ENCODE measurements around the gene CDHR1.
"Not testable (repeated sequence)": the region's sequence is repeated elsewhere in the genome, so short reads cannot be mapped to it uniquely, and the experiment has no call there.

Gene CDHR1

GRCh38 chr10:84175436-84175835 is 18.9 kb upstream of the CDHR1 start:
- DNase-seq, result no peak

DNA sequence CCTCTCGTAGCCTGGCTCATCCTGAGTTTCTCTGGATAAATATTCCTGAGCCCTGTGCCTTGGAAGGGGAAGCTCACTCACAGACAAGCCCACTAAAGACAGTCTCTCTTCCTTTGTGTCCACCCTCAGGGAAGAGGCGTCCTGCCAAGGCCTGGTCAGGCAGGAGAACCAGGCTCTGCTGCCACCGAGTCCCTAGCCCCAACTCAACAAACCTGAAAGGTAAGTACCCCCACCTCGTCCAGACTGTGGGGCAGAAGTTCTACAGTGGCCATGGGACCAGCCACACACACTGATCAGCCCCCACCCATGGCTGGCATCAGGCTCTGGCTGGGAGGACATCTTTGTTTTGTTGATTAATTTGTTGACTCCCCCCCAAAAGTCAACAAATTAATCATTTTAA is 18.0 kb upstream of the CDHR1 start:
- DNase-seq, result no peak

GRCh38 chr10:84176836-84177474 is 17.4 kb upstream of the CDHR1 start:
- no peak for DNase-seq

GRCh38 chr10:84177541-84178141 is 16.7 kb upstream of the CDHR1 start:
- no peak for DNase-seq

DNA sequence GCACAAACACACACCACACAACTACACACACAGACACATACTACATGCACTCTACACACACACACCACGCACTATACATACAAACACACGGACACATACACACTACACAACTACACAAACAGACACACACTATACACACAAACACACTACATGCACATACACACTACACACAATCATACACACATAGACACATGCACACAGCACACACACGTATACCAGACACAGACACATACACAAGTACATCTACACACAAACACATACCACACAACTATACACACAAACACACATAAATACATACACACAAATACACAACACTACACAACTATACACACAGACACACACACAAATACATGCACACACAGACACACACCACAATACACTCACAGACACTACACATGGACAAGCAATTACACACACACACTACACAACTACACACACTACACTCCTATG is 16.2 kb upstream of the CDHR1 start:
- no peak for DNase-seq

DNA sequence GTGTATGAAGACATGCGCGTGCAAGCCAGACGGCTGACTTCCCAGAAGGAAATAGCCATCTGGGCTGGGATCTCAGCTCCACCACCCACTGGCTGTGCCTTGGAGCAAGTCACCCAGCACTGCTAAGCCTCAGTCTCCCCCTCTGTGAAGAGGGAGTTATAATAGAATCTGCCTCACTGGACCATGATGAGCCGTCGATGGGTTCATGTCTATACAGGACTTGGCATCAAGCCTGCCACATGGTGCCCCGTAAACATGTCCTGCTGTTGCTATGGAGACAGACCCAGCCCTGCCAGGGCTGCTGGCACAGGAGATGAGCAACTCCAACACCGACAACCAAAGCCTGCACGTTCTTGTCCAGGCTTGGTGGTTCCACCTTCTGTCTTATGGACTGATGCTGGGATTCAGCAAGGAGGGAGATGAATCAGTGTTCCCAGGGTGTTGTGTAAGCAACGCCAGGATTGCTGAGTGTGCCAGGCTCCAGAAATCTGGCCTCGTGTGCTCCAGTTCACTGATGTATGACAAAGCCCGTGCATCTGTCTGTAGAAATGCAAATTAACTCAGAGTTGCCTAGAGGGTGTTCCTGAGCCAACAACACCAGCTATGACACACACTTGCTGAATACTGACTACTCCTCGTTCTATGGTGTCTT is 15.2 kb upstream of the CDHR1 start:
- no peak for DNase-seq

GRCh38 chr10:84180386-84180785 is 14.0 kb upstream of the CDHR1 start:
- DNase-seq, result not testable (repeated sequence)

- no peak for DNase-seq
Measured at GRCh38 chr10:84181631-84182030, 12.7 kb upstream of the CDHR1 start.

GRCh38 chr10:84184517-84184916 is 9.8 kb upstream of the CDHR1 start:
- DNase-seq, result no peak

GRCh38 chr10:84185526-84186175 is 8.7 kb upstream of the CDHR1 start:
- DNase-seq, result no peak

GRCh38 chr10:84188815-84189214 is 5.5 kb upstream of the CDHR1 start:
- DNase-seq, result no peak

- no peak for DNase-seq
Measured at GRCh38 chr10:84190621-84191020, 3.7 kb upstream of the CDHR1 start.

DNA sequence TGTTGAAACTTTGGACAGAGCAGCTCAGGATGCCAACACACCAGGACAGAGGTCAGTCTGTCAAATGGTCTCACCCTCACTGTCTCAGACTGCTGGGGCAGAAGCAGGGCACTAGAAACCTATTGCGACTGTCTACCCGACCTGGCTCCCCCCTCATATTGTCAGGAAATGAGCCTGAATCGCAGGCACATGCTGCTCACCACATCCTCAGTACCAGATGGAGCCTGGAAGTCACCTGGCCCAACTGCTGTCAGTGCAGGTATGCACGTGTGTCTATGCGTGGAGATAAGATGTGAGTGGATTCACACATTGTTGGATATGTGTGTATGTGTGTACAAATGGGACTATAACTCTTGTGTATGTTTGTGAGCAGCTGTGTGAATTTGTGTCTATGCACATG is 3.2 kb upstream of the CDHR1 start:
- no peak for DNase-seq

- no peak for DNase-seq
Measured at GRCh38 chr10:84193327-84193726, 1.0 kb upstream of the CDHR1 start.

DNA sequence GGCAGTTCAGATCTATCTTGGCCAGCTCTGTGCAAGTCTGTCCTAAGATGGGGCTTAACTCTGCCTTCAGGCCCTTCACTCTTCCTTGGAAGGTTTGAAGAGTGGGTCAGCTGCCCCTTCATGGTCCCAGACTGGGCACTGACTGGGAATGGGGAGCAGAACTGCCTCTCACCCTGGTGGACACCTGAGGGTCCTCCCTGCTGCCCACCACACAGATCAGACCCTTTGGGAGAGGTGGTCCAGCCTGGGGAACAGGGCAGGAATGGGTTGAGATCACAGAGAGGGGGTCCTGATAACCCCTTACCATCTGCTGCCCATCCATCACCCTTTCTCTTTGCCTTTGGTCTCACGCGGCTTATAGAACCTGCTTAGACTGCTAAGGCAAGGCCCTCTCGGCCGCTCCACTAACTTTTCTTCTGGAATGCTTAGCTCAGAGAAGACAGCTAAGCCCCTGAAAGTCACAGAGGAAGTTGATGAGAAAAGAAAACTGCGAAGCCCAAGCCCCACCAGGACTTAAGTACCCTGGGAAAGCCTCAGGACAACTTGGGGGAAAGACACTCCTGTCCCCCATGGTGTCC is 402 bp upstream of the CDHR1 start:
- DNase-seq, result no peak

GRCh38 chr10:84195044-84195830 is 900 bp downstream of the CDHR1 start:
- no peak for DNase-seq

GRCh38 chr10:84196083-84196482 is 1.7 kb downstream of the CDHR1 start:
- DNase-seq, result no peak

DNA sequence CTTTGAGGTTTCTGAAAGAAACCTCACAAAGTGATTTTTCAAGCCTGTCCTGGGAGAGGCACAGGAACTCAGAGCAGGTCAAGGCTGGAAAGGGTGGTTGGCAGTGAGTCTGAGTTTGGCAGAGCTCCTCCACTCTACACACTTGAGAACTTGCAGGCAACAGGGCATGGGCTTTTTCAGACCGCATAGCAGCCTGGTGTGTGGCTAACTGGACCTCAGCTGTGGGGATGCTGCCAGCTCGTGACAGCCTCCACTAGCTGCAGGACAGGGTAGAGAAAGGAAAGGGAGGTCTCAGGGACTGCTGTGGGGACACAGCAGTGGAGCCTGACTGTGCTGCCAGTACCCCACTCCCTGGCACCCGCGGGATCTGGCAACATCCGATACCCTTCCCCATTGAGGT is 2.6 kb downstream of the CDHR1 start:
- no peak for DNase-seq

GRCh38 chr10:84197643-84198042 is 3.3 kb downstream of the CDHR1 start:
- DNase-seq, result no peak

DNA sequence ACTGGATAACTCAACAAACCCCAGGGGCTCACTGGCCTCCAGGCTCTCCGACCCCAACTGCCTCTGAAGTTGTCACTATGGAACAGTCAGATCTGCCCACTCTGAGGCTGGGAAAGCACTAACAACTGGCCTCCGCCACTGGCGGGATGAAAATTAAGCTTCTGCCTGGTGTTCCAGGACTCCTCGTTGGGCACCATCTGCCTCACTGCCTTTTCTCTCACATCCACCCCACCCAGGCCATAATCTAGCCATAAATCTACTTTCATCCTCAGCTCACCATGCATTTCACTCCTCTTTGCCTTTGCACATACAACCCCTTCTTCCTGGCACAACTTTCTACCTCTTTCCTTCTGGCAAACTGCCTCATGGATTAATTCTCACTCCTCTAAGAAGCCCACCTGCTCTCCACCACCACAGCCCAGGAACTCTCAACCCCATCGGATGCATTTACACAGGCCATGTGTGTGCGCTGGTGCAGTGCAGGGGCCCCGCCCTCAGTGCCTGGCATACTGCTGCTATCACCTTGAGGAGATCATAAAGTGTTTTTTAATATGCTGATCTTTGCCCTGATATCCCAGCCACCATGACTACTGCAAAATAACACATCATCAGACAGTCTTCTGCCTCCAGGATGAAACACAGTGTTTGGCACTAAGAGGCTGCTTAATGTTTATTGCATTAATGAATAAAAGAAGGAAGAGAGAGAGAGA is 4.0 kb downstream of the CDHR1 start:
- no peak for DNase-seq

- DNase-seq, result no peak
Measured at GRCh38 chr10:84200537-84201243, 6.4 kb downstream of the CDHR1 start.

All from T1000 (cell line).